IPS-18a (cell line): Measurements from ENCODE around the gene TPM4.
A peak's percentile ranks its signal among the peaks of the same experiment; 100 is the strongest.
"Not testable (repeated sequence)": the region's sequence is repeated elsewhere in the genome, so short reads cannot be mapped to it uniquely, and the experiment has no call there.

Experiments used
- H3K27ac ChIP-seq: one replicate; pipeline ENCODE4 v1.5.1; 2013; ENCODE audit warnings: low read length
- H3K27me3 ChIP-seq: one replicate; pipeline ENCODE4 v1.6.1; 2013; ENCODE audit warnings: mild to moderate bottlenecking, low read length; ENCODE audit not compliant: control insufficient read depth, insufficient read depth
- H3K36me3 ChIP-seq: one replicate; pipeline ENCODE4 v1.6.1; 2013; ENCODE audit warnings: low read depth, low read length; ENCODE audit not compliant: control insufficient read depth
- H3K4me1 ChIP-seq: one replicate; pipeline ENCODE4 v1.6.1; 2013; ENCODE audit warnings: low read depth, low read length; ENCODE audit not compliant: control insufficient read depth
- H3K4me3 ChIP-seq: one replicate; pipeline ENCODE4 v1.5.1; 2013; ENCODE audit warnings: low read length
- H3K9ac ChIP-seq: one replicate; pipeline ENCODE4 v1.6.1; 2013; ENCODE audit warnings: mild to moderate bottlenecking, low read length, moderate library complexity
- H3K9me3 ChIP-seq: one replicate; pipeline ENCODE4 v1.6.1; 2013; ENCODE audit warnings: low read depth, low read length; ENCODE audit not compliant: control insufficient read depth

The TPM4 gene

DNA sequence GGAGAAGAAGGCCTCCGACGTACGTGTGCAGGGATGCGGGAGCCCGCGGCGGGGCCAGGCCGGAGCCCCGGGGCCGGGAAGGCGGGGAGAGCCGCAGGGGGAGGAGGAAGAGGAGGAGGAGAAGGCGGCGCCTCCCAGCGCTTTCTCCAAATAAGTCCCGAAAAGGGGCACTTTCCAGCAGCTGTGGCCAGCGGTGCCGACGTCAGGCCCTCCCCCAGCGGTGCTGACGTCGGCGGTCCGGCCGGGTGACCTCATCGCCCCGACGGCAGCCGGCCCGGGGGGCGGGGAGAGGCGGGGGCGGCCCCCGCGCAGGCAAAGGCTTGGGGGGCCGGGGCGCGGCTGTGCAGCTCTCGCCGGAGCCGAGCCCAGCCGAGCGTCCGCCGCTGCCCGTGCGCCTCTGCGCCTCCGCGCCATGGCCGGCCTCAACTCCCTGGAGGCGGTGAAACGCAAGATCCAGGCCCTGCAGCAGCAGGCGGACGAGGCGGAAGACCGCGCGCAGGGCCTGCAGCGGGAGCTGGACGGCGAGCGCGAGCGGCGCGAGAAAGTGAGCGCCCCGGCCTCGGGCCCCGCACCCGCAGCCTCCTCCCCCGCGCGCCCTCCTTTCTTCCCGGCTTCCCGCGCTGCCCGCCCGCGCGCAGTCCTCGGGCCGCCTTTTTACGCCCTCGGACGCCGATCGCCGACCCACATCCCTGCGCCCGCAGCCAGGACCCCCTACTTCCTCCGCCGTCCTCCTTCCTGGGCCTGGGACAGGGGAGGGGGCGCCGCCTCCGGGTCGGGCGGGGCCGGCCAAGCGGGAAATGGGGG, at the start of gene TPM4:
TPM4 (plus strand) TSS at position 342 of the 804 bp plus-strand sequence; CDS start at position 413, 71 bp downstream.
- H3K4me1 ChIP-seq = peaks cover 15% of the 10 kb centered on the region
- peak within 1 kb of the TSS; percentile 91 for H3K9ac ChIP-seq

DNA sequence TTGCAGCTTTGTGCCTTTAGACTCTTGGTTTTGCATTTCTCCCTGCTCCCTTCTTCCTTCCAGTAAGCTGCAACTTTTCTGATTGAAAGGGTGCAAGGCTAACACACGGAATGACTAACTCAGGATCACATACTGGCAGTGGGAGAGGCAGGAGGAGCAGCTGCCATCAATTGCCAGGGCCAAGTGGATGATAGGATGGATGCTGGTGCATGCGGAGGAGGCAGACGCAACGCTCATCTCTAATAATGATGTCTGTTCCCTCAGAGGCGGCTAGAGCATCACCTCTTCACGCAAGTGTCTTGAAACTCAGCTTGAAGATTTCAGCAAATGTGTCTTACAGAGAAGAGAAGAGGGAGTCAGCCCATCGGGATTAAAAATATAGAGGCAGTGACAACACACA, 49.5 kb upstream of the TPM4 start:
- Histone ChIP-seq H3K4me3 (no peak overlapping the region), H3K27me3 (no peaks in the 10 kb centered on the region), H3K36me3 (no peaks in the 10 kb centered on the region), H3K27ac (no peak overlapping the region), H3K9ac (no peak overlapping the region), H3K9me3 (peaks cover 15% of the 10 kb centered on the region), H3K4me1 (no peaks in the 10 kb centered on the region)

More for the DNA sequence above, at the start of gene TPM4:
- Histone ChIP-seq H3K36me3 (peaks cover 5% of the 10 kb centered on the region), H3K4me3 (peak within 1 kb of the TSS; percentile 76), H3K9me3 (no peaks in the 10 kb centered on the region), H3K27ac (peak within 1 kb of the TSS; percentile 93), H3K27me3 (no peaks in the 10 kb centered on the region)

DNA sequence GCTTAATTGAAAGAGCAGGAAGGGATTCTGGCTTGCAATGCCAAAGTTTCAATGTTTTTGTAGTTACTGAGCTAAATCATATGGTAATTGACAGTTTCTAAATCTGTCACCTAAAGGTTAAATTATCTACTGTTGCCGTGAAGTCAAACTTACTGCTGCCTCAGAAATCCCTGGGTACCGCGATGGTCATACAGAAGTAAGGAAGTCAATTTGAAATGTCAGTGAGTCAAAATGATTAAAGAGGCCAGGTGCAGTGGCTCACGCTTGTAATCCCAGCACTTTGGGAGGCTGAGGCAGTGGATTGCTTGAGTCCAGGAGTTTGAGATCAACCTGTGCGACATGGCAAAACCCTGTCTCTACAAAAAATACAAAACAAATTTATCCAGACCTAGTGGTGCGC, 48.8 kb upstream of the TPM4 start:
- H3K36me3 ChIP-seq = no peaks in the 10 kb centered on the region
- H3K9ac ChIP-seq = no peak overlapping the region
- H3K4me3 ChIP-seq = no peak overlapping the region
- no peaks in the 10 kb centered on the region for H3K4me1 ChIP-seq
- H3K9me3 ChIP-seq = peaks cover 15% of the 10 kb centered on the region
- no peaks in the 10 kb centered on the region for H3K27me3 ChIP-seq
- H3K27ac ChIP-seq = no peak overlapping the region

DNA sequence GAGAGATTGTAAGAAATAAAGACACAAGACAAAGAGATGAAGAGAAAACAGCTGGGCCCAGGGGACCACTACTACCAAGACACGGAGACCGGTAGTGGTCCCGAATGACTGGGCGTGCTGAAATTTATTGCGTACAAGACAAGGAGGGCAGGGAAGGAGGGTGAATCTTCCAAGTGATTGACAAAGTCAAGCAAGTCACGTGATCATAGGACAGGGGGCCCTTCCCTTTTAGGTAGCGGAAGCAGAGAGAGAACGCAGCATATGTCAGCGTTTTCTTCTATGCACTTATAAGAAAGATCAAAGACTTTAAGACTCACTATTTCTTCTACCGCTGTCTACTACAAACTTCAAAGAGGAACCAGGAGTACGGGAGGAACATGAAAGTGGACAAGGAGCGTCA, 46.1 kb upstream of the TPM4 start:
- H3K4me1 ChIP-seq, H3K9ac ChIP-seq, H3K4me3 ChIP-seq, H3K36me3 ChIP-seq, H3K27ac ChIP-seq, H3K27me3 ChIP-seq: not testable (repeated sequence)
- H3K9me3 ChIP-seq = peaks cover 12% of the 10 kb centered on the region

DNA sequence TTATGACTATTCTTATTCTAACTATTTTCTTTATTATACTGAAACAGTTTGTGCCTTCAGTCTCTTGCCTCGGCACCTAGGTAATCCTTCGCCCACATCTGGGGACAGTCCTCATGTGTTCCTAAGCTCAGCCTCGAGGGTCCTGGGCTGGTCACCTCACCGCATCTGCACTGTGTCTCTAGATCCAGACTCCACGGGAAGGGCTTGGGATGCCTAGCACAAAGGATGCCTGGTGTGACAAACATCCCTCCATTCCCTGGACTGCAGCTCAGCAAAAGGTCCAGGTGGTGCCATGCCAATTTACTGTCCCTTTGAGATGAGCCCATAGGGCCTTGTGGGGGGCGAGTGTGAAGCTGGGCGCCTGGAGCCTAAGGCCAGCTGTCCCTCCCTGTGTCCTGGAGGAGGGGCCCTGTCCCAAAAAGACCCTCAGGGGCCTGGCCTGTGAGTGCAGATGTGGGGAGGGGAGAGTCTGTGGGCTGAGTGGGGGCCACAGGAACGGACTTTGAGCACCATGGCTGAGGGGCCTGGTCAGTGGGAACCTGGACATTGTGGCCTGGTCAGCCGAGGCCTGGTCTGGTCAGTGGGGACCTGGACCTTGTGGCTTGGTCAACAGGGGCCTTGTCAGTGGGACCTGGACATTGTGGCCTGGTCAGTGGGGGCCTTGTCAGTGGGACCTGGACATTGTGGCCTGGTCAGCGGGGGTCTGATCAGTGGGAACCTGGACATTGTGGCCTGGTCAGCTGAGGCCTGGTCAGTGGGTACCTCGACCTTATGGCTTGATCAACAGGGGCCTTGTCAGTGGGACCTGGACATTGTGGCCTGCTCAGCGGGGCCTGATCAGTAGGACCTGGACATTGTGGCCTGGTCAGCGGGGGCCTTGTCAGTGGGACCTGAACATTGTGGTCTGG, 45.1 kb upstream of the TPM4 start:
- H3K4me1 ChIP-seq = no peaks in the 10 kb centered on the region
- no peak overlapping the region for H3K4me3 ChIP-seq
- H3K9ac ChIP-seq = no peak overlapping the region
- H3K9me3 ChIP-seq = peaks cover 18% of the 10 kb centered on the region
- H3K27ac ChIP-seq = no peak overlapping the region
- no peaks in the 10 kb centered on the region for H3K27me3 ChIP-seq
- H3K36me3 ChIP-seq = no peaks in the 10 kb centered on the region

DNA sequence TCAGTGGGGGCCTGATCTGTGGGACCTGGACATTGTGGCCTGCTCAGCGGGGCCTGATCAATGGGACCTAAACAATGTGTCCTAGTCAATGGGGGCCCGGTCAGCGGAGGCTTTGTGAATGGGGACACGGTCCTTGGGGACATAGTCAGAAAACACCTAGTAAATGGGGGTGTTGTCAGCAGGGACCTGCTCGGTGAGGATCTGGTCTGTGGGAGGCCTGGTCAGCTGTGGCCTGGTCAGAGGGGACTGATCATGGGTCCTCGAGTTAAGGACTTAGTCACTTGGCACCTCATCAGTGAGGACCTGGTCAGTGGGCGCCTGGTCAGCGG, 44.5 kb upstream of the TPM4 start:
- H3K9ac ChIP-seq = no peak overlapping the region
- H3K36me3 ChIP-seq = no peaks in the 10 kb centered on the region
- no peaks in the 10 kb centered on the region for H3K4me1 ChIP-seq
- no peak overlapping the region for H3K27ac ChIP-seq
- H3K4me3 ChIP-seq = no peak overlapping the region
- H3K9me3 ChIP-seq = peaks cover 18% of the 10 kb centered on the region
- H3K27me3 ChIP-seq = no peaks in the 10 kb centered on the region

DNA sequence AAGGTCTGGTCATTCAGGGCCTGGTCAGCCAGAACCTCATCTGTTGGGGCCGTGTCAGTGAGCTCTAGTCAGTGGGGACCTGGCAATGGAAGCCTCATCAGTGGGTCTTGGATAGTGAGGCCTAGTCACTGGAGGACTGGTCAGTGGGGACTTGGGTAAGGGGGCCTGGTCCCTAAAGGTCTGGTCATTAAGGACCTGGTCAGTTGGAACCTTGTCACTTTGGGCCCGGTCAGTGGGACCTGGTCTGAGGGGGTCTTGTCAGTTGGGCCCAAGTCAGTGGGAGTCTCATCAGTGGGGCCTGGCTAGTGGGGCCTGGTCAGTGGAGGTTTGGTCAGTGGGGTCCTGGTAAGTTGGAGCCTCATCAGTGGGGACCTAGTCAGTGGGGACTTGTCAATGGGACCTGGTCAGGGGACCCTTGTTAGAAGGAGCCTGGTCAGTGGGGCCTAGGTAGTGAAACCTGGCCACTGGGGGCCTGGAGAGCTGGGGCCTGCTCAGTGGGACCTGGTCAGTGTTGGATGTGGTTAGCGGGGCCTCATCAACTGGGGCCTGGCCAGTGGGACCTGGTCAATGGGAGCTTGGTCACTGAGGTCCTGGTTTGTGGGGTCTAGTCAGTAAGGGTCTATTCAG, 43.7 kb upstream of the TPM4 start:
- Histone ChIP-seq H3K4me1 (no peaks in the 10 kb centered on the region), H3K36me3 (no peaks in the 10 kb centered on the region), H3K27ac (no peak overlapping the region), H3K9me3 (peaks cover 18% of the 10 kb centered on the region), H3K9ac (no peak overlapping the region), H3K27me3 (no peaks in the 10 kb centered on the region), H3K4me3 (no peak overlapping the region)

DNA sequence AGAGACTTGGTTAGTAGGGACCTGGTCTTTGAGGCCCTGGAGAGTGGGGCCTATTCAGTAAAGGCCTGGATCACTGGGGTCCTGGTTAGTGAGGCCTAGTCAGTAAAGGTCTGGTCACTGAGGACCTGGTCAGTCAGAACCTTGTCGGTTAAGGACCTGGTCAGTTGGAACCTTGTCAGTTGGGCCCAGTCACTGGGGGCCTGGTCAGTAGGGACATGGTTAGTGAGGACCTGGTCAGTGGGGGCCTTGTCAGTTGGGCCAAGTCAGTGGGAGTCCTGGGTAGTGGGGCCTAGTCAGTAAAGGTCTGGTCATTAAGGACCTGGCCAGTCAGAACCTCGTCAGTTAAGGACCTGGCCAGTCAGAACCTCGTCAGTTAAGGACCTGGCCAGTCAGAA, 43.2 kb upstream of the TPM4 start:
- Histone ChIP-seq H3K4me1 (no peaks in the 10 kb centered on the region), H3K27ac (no peak overlapping the region), H3K9ac (no peak overlapping the region), H3K27me3 (no peaks in the 10 kb centered on the region), H3K4me3 (no peak overlapping the region), H3K36me3 (no peaks in the 10 kb centered on the region), H3K9me3 (peaks cover 20% of the 10 kb centered on the region)

DNA sequence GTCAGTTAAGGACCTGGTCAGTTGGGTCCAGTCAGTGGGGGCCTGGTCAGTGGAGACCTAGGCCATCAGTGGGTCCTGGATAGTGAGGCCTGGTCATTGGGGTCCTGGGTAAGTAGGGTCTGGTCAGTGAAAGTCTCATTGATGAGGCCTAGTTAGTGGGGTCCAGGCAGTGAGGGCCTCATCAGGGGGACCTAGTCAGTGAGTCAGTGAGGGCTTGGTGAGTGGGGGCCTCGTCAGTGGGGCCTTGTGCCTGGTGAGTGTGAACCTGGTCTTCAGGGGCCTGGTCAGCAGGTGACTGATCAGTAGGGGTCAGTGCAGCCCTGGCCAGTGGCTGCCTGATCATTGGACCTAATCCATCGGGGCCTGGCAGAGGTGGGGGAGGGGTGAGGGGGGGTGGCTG, 42.6 kb upstream of the TPM4 start:
- Histone ChIP-seq H3K9ac (no peak overlapping the region), H3K27me3 (no peaks in the 10 kb centered on the region), H3K9me3 (peaks cover 23% of the 10 kb centered on the region), H3K36me3 (no peaks in the 10 kb centered on the region), H3K4me1 (no peaks in the 10 kb centered on the region), H3K4me3 (no peak overlapping the region), H3K27ac (no peak overlapping the region)

DNA sequence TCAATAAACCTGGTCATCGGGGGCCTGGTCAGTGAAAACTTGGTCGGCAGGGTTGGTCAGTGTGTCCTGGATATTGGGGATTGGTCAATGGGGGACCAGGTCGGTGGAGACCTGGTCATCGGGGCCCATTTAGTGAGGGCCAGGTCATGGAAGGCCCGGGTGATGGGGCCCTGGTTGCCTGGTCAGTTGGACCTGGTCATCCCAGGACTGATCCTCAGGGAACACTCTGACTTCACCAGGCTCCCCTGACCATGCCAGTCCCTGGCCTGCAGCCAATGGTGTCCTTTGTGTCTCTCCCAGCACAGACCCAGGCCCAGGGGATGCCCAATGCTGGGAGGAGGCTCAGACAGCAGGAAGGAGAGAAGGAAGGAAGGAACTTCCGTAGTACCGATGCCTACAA, 42.1 kb upstream of the TPM4 start:
- H3K9me3 ChIP-seq = peaks cover 23% of the 10 kb centered on the region
- H3K4me3 ChIP-seq = no peak overlapping the region
- no peaks in the 10 kb centered on the region for H3K36me3 ChIP-seq
- no peak overlapping the region for H3K27ac ChIP-seq
- H3K4me1 ChIP-seq = no peaks in the 10 kb centered on the region
- no peak overlapping the region for H3K9ac ChIP-seq
- H3K27me3 ChIP-seq = no peaks in the 10 kb centered on the region

DNA sequence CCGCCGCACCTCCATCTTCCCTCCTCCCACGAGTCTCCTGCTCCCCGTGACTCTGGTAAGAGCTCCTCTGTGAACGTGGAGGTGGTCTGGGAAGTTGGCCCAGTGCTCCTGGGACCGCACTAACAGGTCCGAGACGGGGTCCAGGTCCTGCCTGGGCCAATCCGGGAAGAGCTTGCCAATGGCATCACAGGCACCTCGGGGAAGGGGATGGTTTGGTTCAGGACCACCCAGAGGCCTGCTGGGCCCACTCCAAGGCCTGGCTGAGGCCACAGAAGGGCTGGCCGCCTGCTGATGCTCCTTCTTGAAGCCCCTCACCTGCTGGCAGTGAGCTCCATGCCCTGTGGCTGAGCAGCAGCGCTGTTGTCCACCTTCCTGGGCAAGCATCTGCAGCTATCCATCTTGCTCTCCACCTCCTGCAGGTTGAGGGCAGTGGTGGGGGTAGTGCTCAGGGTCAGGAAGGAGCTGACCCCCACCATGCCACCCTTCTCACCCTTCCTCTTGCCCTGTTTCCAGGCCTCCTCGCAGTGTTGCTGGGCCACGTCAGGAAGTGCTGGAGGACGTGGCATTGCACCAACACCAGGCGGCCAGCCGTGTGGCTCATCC, 41.2 kb upstream of the TPM4 start:
- Histone ChIP-seq H3K9me3 (peaks cover 23% of the 10 kb centered on the region), H3K4me1 (no peaks in the 10 kb centered on the region), H3K27ac (no peak overlapping the region), H3K27me3 (no peaks in the 10 kb centered on the region), H3K4me3 (no peak overlapping the region), H3K9ac (no peak overlapping the region), H3K36me3 (no peaks in the 10 kb centered on the region)
